Transverse colon (tissue), 4 donors: Measurements from ENCODE around the gene FTCDNL1. TPM values are rescaled to one million over a fixed set of nuclear protein-coding genes. Genes with fewer than 3 reads are reported as not detected.

ENCODE experiments used
- DNase-seq: peaks from one replicate; pipeline ENCODE4 v3.0.0-alpha.2; 2019
- H3K27ac ChIP-seq, 4 donors: fragments of 200-600 bp; sonication (generic); 2 replicates each; pipeline ENCODE4 v1.5.1; 2016 to 2018; ENCODE audit warnings: inconsistent platforms in 4 of 4
- H3K27me3 ChIP-seq: fragments of 200-600 bp; sonication (generic); 2 replicates; pipeline ENCODE4 v1.5.1; 2017; ENCODE audit warnings: inconsistent platforms
- H3K36me3 ChIP-seq, 4 donors: fragments of 200-600 bp; sonication (generic); 2 replicates each; pipeline ENCODE4 v1.5.1; 2017 to 2019; ENCODE audit warnings: inconsistent platforms in 4 of 4
- H3K4me1 ChIP-seq, 4 donors: fragments of 200-600 bp; sonication (generic); 2 replicates each; pipeline ENCODE4 v1.5.1; 2017 to 2020; ENCODE audit warnings: inconsistent platforms in 4 of 4
- H3K4me3 ChIP-seq, 4 donors: fragments of 200-600 bp; sonication (generic); 1 replicate in 1 of 4; 2 replicates in 3 of 4; pipeline versions ENCODE4 v1.5.1 to v1.6.1; 2017 to 2019; ENCODE audit warnings: inconsistent platforms in 4 of 4
- H3K9me3 ChIP-seq, 2 donors: fragments of 200-600 bp; sonication (generic); 2 replicates each; pipeline ENCODE4 v1.5.1; 2017 to 2019; ENCODE audit warnings: inconsistent platforms in 2 of 2
- CTCF ChIP-seq, 5 experiments: fragments of 200-600 bp in 3 of 5; fragments of 450-650 bp in 2 of 5; sonication (generic) in 3 of 5; IDR thresholded peaks; 1 replicate in 2 of 5; 2 replicates in 3 of 5; pipeline ENCODE4 v1.5.1; 2016 to 2017; ENCODE audit warnings: antibody characterized with exemption in 5 of 5, inconsistent platforms in 3 of 5, mild to moderate bottlenecking in 2 of 5, moderate library complexity in 1 of 5
- EP300 ChIP-seq: sonication (generic); formaldehyde crosslinking; IDR thresholded peaks from one replicate; pipeline ENCODE4 v1.6.1; 2017; ENCODE audit warnings: antibody characterized with exemption, low read depth
- POLR2A ChIP-seq: fragments of 450-650 bp; IDR thresholded peaks from one replicate; pipeline ENCODE4 v1.6.1; 2016; ENCODE audit warnings: antibody characterized with exemption, mild to moderate bottlenecking, moderate library complexity
- POLR2AphosphoS5 ChIP-seq, 3 donors: sonication (generic); formaldehyde crosslinking; IDR thresholded peaks; one replicate each; pipeline ENCODE4 v1.6.1; 2016; ENCODE audit warnings: antibody characterized with exemption in 3 of 3
- WGBS, 2 donors: methylation state at CpG; one replicate each; pipeline ENCODE4 v1.1.5; 2018; ENCODE audit warnings: low coverage in 1 of 2; 5-methylcytosine and 5-hydroxymethylcytosine counted together
- in situ Hi-C, 4 donors: fragments of 200-750 bp; cut with MboI; loops; one replicate each; pipeline versions ENCODE4 v1.15.0 to v1.15.1; 2017; ENCODE audit warnings: low sequenced_read_pairs in 3 of 4, low pct_ligation_motif_present in 1 of 4, low pct_unique_long_range_greater_than_20kb in 1 of 4
- intact Hi-C: fragments of 100-400 bp; cut with DNase I; formaldehyde crosslinking; loops from one replicate; pipeline ENCODE4 v1.15.1; 2023; ENCODE audit warnings: low total_unique reads
- total RNA-seq, 4 donors: library from RNA; depleted of rRNA; stranded (reverse); fragments of >200 nt; gene quantifications; one replicate each; pipeline ENCODE4 v1.1.0, GENCODE V29; 2016

Gene FTCDNL1
- total RNA-seq, 4 donors from 2014 or later, result 1.8 to 2.7 TPM; not detected in 2

- no peak for TF ChIP-seq POLR2A
- no peak for TF ChIP-seq POLR2AphosphoS5 (IDR thresholded peaks at IDR 0.05)
- TF ChIP-seq EP300, result no peak
- no peak for TF ChIP-seq CTCF (IDR thresholded peaks at IDR 0.05)
- Histone ChIP-seq H3K36me3 (no peaks in the 10 kb centered on the region), H3K27me3 (no peaks in the 10 kb centered on the region), H3K9me3 (no peaks in the 10 kb centered on the region), H3K27ac (no peak overlapping the region), H3K4me3 (no peak overlapping the region), H3K4me1 (no peaks in the 10 kb centered on the region)
- in situ Hi-C loops, result no loop called here
- intact Hi-C loops, result no loop called here
- no peak for DNase-seq
- WGBS, 2 donors, result 88 to 96% methylated on average over 1 of the region's 1 CpG
Observed at GRCh38 chr2:199841409-199841808, 9.6 kb downstream of the FTCDNL1 start.

- DNase-seq, result no peak
- in situ Hi-C loops (no loop called here), intact Hi-C loops (no loop called here)
- 55 to 66% methylated on average over 5 of the region's 5 CpGs for WGBS, 2 donors
- H3K4me1 ChIP-seq, result no peaks in the 10 kb centered on the region
- H3K27ac ChIP-seq, result no peak overlapping the region
- H3K27me3 ChIP-seq, result no peaks in the 10 kb centered on the region
- TF ChIP-seq EP300 (no peak), POLR2A (no peak), POLR2AphosphoS5 (IDR thresholded peaks at IDR 0.05) (no peak)
- H3K9me3 ChIP-seq, result no peaks in the 10 kb centered on the region
- H3K4me3 ChIP-seq, result no peak overlapping the region
- H3K36me3 ChIP-seq, result no peaks in the 10 kb centered on the region
Observed at GRCh38 chr2:199838399-199838798, 12.6 kb downstream of the FTCDNL1 start.

- intact Hi-C loops, result no loop called here
- Histone ChIP-seq H3K9me3 (no peaks in the 10 kb centered on the region), H3K36me3 (no peaks in the 10 kb centered on the region), H3K27me3 (no peaks in the 10 kb centered on the region), H3K4me1 (no peaks in the 10 kb centered on the region), H3K4me3 (no peak overlapping the region), H3K27ac (no peak overlapping the region)
- in situ Hi-C loops, result no loop called here
- WGBS, 2 donors, result 97 to 100% methylated on average over 1 of the region's 1 CpG
- no peak for TF ChIP-seq POLR2A
- TF ChIP-seq CTCF (IDR thresholded peaks at IDR 0.05), result no peak
- TF ChIP-seq POLR2AphosphoS5 (IDR thresholded peaks at IDR 0.05), result no peak
- no peak for TF ChIP-seq EP300
- DNase-seq, result no peak
Observed at GRCh38 chr2:199836943-199837342, 14.0 kb downstream of the FTCDNL1 start.

- Histone ChIP-seq H3K4me3 (no peak overlapping the region), H3K27ac (no peak overlapping the region), H3K27me3 (no peaks in the 10 kb centered on the region), H3K36me3 (no peaks in the 10 kb centered on the region), H3K4me1 (no peaks in the 10 kb centered on the region), H3K9me3 (no peaks in the 10 kb centered on the region)
- TF ChIP-seq CTCF (IDR thresholded peaks at IDR 0.05) (no peak), POLR2AphosphoS5 (IDR thresholded peaks at IDR 0.05) (no peak), POLR2A (no peak), EP300 (no peak)
- no peak for DNase-seq
- WGBS, 2 donors, result 25 to 41% methylated on average over 1 of the region's 1 CpG
- intact Hi-C loops, result no loop called here
- in situ Hi-C loops, result no loop called here
Observed at GRCh38 chr2:199833525-199833924, 17.5 kb downstream of the FTCDNL1 start.

GRCh38 chr2:199830531-199830930 is 20.5 kb downstream of the FTCDNL1 start:
- Histone ChIP-seq H3K27ac (no peak overlapping the region), H3K9me3 (no peaks in the 10 kb centered on the region), H3K4me1 (no peaks in the 10 kb centered on the region), H3K36me3 (no peaks in the 10 kb centered on the region), H3K4me3 (no peak overlapping the region), H3K27me3 (no peaks in the 10 kb centered on the region)
- WGBS, 2 donors, result 73 to 85% methylated on average over 3 to 9 of the region's 9 CpGs
- no peak for DNase-seq
- TF ChIP-seq CTCF (IDR thresholded peaks at IDR 0.05) (no peak), POLR2A (no peak), POLR2AphosphoS5 (IDR thresholded peaks at IDR 0.05) (no peak), EP300 (no peak)
- in situ Hi-C loops (no loop called here), intact Hi-C loops (no loop called here)
